Cardiac fibroblast (primary cell): ENCODE data around the gene CFAP300.

ENCODE experiments used
- DNase-seq, 2 donors: peaks; one replicate each; pipeline versions ENCODE4 v3.0.0 to v3.0.0-alpha.2; 2010; ENCODE audit warnings: low read depth in 2 of 2
- H3K4me3 ChIP-seq, 2 donors: replicated peaks in 1 of 2; 1 replicate in 1 of 2; 2 replicates in 1 of 2; pipeline ENCODE4 v1.5.1; 2011; ENCODE audit warnings: low read depth in 2 of 2, low read length in 2 of 2, mild to moderate bottlenecking in 2 of 2, moderate library complexity in 1 of 2
- CTCF ChIP-seq: IDR thresholded peaks from one replicate; pipeline ENCODE4 v1.5.1; 2011; ENCODE audit warnings: low read depth, mild to moderate bottlenecking, low read length, inconsistent platforms

CFAP300 gene

GRCh38 chr11:102047305-102047924 is at the start of gene CFAP300:
TSS of gene CFAP300 (plus strand) at chr11:102047437. CDS start at chr11:102047471, 34 bp downstream.
- peak; percentile 89 to 91 for DNase-seq
- TF ChIP-seq CTCF = no peak
- H3K4me3 ChIP-seq = peak within 1 kb of the TSS; percentile 58 to 65

- no peak overlapping the region for H3K4me3 ChIP-seq
- DNase-seq = no peak
- no peak for TF ChIP-seq CTCF
These were observed 45.4 kb upstream of the CFAP300 start for GRCh38 chr11:102001657-102002338.

GRCh38 chr11:102004220-102004619 is 43.0 kb upstream of the CFAP300 start:
- H3K4me3 ChIP-seq = no peak overlapping the region
- TF ChIP-seq CTCF = no peak
- DNase-seq = no peak

- no peak for TF ChIP-seq CTCF
- no peak overlapping the region for H3K4me3 ChIP-seq
- no peak for DNase-seq
These were observed 41.9 kb upstream of the CFAP300 start for GRCh38 chr11:102005306-102005705.

GRCh38 chr11:102006835-102007566 is 40.2 kb upstream of the CFAP300 start:
- TF ChIP-seq CTCF = no peak
- no peak for DNase-seq
- no peak overlapping the region for H3K4me3 ChIP-seq

GRCh38 chr11:102007567-102008437 is 39.4 kb upstream of the CFAP300 start:
- peak; percentile 68 to 71 for DNase-seq
- no peak for TF ChIP-seq CTCF
- no peak overlapping the region for H3K4me3 ChIP-seq
